Stimulated activated CD4-positive, alpha-beta T cell treated with anti-CD3 and anti-CD28 coated beads, Interleukin-4, amount 100 ng/mL, for 1 hour (primary cell): ENCODE results near the gene PROX2.

Experiments
- DNase-seq: peaks from one replicate; pipeline ENCODE4 v3.0.0-alpha.2; 2020

PROX2 gene

DNA sequence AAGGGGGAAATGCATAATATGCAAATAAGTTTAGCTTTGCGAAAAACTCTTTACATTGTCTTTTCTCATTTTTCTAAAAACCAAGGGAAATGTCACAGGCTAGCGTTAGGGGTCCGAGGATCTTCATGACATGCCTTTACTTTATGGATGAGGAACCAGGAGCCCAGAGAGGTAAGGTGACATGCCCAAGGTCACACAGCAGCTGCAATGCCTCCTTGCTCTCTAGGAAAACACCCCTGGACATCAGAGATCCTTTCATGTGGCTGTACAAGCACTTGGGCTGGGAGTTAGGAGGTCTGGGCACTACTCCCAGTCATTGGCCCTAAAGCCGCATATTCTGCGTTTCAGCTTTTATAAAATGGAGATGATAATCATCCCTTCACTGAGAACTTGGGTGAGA is 741 bp downstream of the PROX2 start:
- DNase-seq, result no peak

DNA sequence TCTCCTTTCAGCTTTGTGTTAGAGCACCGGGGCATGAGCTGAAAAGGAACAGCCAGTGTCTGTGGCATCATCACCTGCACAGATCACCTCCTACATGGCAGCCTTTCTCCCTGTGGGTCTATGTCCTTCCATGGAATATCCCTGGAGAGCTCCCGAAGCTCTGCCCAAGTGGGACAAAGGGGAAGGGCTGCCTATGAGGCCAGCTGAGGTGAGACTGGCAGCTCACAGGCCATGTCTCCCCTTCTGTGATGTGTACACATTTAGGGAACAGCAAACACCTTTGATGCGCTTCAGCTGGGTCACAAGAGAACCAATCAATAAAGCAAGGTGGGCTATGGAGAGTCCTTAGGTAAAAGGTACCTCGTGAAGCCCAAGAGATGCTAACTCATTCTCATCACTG is 4.1 kb downstream of the PROX2 start:
- no peak for DNase-seq

DNA sequence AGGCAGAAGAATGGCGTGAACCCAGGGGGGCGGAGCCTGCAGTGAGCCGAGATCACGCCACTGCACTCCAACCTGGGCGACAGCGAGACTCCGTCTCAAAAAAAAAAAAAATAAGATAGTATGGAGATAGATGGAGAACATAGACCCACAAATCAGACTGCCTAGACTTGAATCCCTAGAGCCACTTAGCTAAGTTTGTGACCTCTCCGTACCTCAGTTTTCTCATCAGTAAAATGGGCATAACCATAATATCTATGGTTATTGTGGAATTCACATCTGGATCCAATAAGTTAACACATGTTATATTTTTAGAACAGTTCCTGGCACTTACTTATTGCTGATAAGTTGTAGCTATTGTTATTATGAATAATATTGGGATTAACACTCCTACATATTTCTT is 7.2 kb downstream of the PROX2 start:
- no peak for DNase-seq

DNA sequence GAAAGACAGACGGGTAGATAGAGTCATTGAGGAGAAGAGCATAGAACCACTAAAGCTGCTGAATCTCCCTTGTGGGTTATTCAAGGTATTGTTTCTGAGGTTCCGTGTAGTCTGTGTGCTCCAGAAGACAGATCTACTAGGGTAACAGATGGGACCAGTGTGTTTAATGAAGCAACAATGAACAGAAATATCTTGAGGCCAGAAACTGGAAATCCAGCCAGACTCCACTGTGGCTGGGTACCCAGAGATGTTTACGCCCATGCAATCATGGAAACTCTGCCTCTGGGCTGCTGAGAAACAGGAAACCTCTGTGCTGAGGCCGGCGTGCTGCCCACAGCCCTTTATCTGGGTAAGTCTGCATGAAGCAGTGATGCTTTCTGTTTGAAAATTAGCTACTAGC is 8.3 kb downstream of the PROX2 start:
- DNase-seq, result peak; percentile 27

DNA sequence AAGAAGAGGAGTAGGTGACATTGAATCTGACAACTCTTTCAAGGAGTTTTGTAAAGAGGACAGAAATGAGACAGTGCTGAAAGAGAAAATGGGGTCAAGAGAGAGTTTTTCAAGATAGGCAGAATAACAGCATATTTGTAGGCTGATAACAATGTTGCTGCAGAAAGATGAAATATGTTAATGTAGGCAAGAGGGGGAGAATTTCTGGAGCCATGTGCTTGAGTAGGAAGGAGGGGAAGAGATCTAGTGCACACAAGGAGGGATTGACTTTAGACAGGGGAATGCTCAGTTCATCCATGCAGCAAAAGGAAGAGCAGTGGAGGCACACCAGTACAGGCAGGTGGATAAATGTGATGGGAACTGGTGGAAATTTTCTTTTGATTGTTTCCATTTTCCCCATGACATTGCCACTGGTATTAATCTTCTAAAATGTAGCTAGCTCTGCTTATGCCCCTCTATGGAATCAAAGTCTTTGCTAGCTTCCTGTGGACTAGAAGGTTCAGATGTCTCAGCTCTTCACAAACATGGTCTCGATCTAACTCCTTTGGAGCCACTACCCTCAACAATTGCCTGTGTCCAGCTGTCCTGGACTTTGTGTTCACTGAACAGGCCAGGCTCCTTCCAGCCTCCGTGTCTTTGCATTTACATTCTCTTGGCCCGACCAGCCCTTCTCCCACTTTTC is 9.1 kb downstream of the PROX2 start:
- no peak for DNase-seq

DNA sequence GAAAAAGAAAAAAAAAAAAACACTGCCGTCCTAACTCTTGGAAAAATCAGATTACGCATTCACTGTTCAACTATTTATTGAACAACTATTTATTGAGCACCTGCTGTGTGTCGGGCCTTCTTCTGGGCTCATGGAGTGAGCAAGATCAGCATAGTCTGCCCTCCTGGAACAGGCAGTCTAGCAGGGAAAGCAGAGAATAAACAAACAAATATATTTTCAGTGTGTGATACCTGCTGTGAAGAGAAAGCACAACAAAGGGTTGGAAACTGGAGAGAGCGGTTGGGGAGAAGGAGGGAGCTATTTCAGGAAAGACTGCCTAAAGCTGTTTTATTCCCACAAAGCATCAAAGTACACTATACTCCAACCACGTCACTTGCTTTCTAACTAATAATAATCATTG is 10.8 kb downstream of the PROX2 start:
- DNase-seq, result no peak

DNA sequence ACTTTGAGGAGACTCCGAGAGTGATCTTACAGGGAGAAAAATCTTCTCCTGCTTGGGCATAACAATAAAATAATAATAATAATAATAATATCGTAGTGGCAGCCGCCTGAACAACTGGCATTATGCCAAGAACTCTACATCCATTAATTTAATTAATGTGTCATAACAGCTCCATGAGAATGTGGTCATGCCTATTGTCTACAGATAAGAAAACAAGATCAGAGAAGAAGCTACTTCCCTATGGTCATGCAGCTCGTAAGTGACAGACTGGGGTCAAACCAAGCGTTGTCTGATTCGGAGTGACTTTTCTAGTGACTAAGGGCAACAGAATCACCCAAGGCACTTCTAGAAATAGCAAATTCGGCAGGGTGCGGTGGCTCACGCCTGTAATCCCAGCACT is 11.7 kb downstream of the PROX2 start:
- DNase-seq, result no peak

DNA sequence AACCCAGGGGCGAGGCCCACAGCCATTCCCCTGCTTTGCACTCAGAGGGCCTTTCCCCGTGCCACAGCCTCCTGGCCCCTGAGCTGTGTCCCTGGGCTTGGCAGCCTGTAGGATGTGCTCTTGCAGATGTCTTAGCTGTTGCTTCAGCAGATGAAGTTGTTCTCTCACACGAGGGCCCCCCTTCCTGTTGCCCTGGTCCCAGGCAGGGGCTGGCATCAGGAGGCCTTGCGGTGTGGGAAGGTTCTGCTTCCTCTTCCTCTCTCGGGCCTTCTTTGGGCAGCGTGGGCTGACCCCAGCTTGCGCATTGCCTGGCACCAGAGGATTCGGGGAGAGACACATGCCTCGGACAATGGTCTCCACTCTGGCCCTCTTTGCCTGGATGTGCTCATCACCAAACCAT is 12.7 kb downstream of the PROX2 start:
- no peak for DNase-seq

DNA sequence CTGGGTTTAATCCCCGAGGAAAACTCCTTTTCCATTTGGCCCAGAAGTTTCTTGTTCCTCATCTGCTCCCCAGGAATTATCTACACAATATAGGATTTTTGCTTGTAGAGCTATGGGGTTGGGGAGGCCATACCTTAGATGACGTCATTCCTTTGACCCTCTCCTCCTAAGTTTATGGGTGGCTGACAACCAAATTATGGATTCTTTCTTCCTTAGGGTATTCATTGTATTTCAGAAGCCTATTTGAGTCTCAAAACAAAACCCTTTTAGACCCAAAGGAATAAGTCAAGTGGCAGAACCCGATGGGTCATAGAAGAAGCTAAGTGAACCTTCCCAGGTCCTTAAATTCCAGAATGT is 14.2 kb downstream of the PROX2 start:
- no peak for DNase-seq

DNA sequence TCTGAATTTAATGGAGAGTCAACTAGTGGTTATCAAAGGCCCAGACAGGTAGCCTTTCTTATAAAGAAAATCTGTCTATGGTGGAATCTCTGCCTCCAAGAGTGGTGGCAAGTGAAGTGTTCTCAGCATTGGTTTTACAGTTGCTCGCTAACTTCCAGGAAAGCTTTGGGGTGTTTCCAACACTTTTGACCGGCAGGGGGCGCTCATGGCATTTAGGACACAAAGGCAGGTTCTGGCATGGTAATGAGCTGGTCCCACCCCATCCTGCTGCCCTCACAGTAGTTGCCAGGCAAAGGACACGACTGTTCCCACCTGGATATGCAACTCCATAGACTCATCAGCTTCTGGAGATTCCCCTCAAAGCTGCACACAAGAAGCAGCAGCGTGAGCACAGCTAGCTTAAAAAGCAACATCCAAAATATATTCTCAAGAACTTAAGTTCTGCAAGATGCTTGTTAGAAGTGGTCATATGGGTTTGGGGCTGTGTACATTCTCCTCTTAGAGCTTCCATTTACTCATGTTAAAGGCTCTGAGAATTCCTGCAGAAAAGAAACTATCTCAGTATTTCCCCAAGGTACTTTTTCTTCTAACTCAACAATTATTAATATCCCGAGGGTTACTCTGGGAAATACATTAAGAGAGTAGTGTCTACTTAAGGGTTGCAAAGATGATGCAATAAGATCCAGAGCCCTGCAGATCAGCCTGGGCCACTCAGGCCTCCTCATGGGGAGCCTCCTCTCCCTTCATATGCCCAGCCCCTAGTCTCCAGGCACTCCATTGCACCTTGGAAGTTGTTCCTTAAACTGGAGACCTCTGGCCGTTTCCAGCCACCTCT is 14.8 kb downstream of the PROX2 start:
- DNase-seq, result peak; percentile 94

DNA sequence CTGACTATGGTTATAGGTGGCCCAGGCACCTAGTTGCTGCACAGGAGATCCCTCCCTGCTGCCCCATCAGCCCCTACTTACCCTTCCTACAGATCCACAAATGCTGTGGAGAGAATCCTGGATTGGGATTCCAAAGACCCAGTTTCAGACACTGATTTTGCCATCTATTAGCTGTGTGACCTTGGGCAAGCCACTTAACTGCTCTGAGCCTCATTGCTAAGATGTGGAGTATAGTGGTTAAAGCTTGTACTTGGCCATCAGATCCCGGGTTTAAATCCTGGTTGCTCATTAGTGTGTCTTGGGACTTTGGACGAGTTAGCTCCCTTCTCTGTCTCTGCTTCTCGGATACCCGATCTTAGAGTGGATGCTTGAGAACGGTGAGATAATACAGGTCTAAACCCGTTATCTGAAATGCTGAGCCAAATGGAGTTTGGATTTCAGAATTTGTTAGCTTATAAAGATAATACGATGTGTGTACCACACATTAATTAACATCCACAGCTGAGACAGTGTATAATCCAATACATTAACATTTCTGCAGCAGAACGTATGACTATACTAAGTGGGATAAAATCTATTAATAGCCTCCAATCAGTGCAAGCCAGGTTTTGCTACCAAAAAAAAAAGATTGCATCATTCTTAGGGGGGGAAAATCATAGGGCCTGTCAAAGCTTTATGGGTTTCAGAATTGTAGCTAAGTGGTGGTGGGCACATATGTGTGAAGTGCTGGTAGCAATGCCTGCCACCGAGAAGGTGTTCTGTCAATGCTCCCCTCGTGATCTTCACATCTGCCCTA is 16.0 kb downstream of the PROX2 start:
- DNase-seq, result no peak

DNA sequence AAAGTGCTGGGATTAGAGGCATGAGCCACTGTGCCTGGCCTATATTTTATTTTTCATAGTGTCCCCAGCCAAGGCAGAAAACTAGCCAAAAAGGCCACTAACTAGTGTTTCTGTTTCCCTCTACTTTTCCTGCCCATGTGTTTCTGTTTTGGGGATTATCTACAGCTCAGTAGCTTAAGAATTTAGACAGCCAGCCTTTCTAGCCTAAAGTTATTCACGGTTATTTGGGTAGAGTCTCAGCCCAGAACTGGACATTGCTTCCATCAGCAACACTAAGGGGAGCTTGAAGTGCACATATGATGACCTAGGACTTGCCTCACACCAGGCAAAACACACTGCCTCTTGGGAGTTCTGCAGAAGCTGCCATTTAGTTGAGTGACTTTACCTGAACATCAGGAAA is 17.9 kb downstream of the PROX2 start:
- DNase-seq, result no peak

DNA sequence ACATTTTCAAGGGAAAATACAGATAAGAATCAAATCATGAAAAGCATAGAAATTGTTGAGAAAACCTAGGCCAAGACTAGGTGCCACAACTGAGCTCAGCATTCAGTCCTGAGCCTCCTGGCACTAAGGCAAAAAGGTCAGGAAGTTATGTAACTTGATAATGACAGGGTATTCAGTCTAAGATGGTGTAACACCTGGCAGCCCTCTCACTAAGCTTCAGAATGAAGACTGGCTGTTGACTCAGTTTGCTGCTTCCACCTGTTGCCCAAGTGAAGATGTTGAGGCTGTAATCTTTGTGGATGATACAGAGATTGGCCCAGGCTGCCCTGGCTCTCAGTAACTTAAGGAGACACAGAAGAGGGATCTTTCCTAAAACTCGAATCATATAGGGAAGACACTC is 19.6 kb downstream of the PROX2 start:
- no peak for DNase-seq

DNA sequence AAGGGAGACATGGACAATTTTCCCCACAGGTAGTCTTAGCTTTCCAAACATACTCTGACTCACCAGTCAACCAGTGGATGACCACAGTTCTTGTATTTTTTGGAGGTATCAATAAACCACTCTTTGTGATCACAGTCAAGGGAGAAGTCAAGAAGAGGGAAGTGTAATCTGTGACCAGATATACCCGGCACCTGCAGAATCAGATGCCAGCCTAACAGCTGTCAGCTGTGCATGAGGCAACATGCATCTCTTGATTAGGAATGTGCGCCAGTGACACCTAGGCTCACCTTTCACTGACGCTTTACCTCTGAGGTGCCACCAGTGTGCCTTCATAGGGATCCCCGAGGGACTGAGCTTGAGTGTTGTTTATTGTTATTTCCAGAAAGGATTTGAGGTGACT is 20.0 kb downstream of the PROX2 start:
- DNase-seq, result no peak

DNA sequence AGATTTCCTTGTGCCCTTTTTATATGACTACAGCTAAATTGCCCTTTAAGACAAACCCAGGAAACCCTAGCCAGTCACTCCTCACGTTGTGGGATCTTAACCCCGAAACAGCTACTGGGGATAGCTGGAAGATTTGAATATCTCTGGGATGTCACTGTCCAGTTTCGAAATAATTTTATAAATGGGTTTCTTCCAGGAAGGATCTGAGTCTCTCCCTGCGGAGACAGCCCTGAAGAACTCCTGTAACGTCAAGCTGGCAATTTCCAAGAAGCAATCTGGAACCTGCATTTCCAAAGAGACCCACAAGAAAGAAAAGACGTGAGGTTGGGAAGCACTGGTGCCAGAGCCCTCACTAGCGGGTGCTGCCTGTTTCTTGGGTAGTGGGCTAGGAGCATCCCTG is 20.9 kb downstream of the PROX2 start:
- DNase-seq, result no peak

DNA sequence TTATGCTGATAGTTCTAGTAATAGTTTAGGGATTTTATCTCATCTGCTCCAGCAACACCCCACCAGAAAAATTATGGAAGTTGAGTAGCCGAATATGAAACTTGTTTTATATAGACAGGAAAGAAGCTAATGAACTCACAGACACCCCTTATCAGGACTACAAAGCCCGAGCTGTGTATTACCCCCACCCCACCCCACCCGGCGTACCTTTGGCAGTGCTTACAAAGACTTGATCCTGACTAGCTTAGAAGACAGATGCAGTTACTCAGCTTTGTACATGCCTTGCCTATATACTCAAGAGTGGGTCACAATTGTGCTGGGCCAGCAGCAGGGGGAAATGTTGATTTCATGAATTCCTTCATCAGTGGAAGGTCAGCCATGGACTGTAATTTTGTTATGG is 22.4 kb downstream of the PROX2 start:
- no peak for DNase-seq

DNA sequence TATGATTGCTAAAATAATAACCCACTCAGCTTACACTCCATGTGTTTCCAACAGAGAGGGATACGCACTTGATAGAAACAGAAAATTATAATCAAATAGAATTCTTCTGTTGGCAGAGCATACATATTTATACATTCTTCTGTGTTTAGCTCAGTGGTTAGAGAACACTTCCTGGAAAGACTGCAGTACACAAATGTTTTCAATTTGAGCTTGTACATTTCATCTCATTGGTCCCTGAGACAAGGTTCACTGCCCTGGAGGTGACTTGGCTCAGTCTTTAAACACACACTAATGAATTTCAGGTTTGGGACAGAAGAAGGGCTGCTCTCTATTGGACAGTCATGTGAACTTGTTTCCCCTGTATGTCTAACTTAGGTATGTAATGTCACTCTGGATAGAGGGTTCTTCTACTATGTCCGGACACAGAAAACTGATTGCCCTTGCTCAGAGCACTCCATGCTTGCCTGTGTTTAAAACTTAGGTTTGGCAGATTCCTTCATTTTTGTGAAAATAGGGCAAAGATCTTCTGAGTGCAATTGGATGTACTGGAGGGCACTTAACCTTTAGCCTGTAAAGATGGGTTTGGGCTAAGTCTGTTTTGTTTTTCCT is 22.9 kb downstream of the PROX2 start:
- no peak for DNase-seq

DNA sequence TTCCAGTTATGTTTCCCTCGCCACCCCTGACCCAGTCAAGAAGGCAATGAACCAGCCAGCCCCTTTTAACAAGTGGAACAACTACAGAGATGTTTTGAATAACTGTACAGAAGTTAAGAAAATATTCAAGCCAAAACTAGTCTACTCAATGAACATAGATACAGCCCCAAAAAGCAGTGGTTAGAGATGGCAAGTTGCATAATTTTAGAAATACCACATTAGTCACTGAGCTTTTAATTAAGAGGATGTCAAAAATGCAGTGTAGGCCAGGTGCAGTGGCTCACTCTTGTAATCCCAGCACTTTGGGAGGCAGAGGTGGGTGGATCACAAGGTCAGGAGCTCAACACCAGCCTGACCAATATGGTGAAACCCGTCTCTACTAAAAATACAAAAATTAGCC is 27.2 kb downstream of the PROX2 start:
- DNase-seq, result no peak

DNA sequence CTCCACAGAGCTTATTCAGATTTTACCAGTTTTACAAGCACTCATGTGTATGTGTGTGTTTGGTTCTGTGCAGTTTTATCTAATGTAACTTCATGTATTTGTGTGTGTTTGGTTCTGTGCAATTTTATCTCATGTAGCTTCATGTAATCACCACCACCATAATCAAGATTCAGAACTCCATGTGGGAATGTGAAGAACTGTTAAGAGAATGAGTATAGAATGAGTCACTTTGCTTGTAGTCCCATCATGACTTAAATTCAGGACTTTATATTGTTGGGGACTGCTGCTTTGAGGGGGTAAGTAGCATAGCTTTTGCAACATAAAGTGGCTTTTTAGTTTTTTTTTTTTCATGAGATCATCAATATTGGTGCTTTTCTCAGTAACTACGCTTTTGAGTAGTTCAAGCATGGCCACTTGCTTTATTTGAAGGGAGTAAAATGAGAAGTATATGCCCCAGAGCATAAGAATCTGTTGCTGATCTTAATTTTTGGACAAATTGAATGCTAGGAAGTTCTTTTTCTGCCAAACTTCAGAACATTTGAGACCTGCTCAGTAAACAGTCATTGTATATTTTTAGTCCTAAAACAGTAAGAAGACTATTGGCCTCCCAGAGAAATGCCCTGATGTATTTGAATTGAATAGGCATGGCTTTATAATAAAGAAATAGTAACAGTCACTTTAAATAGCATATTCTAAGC is 28.8 kb downstream of the PROX2 start:
- DNase-seq, result no peak

DNA sequence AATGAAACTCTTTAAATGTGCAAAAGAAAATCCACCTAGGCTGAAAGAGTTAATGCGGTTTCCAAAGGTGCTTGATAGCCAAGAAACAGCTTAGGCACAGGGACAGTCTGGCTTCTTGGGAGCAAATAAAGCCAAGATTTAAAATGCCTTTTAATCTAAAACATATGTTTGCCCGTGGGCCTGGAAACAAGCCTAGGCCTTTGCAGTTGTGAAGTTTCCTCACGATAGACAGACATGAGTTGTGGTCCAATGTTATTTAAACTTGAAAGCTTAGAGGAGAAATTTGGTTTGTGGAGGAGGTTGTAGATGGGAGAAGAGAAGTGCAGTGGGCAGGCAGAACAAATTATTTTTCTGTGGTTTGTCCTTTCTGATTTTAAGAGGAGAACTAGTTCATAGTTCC is 29.8 kb downstream of the PROX2 start:
- DNase-seq, result no peak

DNA sequence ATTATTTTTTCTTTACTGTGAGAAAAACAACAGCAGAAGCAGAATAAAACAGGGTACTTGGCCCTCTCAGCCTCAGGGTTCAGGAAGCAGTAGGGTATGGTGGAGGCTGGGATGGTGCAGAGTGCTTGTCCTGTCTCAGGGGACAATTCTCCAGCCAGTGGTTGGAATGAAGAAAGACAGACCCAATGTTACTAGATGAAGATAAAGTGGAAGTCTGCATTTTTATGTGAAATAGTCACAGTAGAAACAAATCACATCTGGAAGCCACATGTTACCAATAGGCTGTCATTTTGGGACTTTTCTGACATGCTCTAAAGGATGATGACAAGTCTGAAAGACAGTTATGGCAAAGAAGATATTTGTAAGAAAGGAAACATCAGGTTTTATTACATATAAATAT is 32.3 kb downstream of the PROX2 start:
- no peak for DNase-seq

DNA sequence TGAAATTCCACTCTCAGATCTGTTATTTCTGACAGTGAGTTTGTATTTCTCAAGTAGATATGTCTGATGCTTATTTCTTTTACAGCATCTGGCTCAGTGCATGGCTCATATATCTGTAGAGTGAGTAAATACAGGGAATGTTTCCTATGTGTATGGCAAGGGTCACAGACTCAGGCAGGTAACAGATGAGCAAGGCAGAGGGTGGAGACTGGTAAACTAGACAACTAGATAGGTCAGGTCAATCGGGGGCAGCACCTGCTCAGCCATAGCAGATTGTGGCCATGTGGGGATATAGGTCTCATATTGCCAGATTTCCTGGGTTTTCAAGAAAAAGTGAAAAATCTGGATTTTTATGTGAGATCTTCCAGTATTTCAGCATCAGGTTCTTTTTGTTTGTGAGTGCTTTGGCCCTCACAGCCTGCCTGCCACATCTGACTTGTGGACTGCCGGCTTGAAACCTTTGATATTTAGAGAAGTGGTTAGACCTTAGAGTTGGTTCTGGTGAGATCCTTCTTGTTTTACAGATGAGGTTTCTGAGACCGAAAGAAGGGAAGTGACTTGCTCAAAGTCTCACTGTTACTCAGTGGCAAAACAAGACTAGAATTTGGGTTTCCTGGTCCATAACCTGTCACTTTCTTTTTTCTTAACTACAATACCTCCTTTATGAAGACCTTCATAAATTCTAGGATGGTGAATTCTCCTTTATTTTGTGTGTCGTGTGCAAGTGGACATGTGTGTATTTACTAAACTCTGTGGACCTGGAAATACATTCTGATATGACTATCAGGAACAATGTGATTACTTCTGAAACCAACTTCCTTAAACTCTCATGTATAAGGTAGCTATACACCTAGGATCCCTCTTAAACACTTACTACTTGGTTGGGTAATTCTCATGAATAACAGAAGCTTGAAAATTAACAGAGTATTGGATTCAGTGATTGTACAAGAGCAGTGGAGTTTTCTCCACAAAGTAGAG is 34.4 kb downstream of the PROX2 start:
- DNase-seq, result no peak
